ENCODE measurements around the gene IGF2R.
"Not testable (repeated sequence)": the region's sequence is repeated elsewhere in the genome, so short reads cannot be mapped to it uniquely, and the experiment has no call there.

Gene IGF2R

DNA sequence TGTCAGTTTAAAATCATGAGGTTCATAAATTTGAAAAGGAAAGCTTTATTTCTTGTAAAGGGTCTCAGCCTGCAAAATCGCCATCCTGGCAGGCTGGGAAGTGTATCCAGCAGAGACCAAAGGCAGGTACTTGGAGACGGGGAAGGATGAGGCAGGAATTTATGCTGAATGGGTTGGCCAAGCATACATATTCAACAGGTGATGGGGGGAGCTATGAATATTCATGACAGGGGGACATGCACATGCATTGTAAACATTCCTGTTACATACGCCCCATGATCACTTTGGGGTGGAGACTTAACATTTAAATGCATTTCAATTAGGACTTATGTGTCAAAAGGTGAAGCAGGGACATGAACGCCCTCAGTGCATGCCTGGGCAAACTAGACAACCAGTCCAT, 142.9 kb downstream of the IGF2R start:
- no peak for DNase-seq (ENCODE audit: low read depth, low spot score)
- no peak overlapping the region for H3K27ac ChIP-seq

DNA sequence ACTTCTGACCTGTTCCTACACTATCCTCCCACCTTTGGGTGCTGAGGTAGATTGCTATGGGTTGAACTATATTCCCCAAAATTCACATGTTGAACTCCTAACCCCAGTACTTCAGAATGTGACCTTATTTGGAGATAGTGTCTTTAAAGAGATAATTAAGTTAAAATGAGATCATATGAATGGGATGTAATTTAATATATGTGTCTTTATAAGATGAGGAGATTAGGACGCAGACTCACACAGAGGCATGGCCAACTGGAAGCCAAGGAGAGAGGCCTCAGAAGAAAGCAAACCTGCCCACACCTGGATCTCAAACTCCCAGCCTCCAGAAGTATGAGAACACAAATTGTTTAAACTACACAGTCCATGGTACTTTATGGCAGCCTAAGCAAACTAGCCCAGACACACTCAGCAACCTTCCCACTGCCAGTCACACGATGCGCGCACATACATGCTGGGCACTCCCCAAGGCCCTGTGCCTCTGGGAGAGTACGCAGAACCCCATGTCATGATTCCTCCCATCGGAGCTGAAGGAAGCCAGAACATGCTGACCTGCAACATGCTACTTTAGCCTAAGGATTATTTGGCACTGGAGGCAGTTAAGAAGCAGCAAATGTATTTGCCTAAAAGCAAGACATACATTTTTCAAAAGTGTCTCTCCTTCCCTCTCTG, 143.9 kb downstream of the IGF2R start:
- no peak overlapping the region for H3K27ac ChIP-seq
- no peak for DNase-seq (ENCODE audit: low read depth, low spot score)

DNA sequence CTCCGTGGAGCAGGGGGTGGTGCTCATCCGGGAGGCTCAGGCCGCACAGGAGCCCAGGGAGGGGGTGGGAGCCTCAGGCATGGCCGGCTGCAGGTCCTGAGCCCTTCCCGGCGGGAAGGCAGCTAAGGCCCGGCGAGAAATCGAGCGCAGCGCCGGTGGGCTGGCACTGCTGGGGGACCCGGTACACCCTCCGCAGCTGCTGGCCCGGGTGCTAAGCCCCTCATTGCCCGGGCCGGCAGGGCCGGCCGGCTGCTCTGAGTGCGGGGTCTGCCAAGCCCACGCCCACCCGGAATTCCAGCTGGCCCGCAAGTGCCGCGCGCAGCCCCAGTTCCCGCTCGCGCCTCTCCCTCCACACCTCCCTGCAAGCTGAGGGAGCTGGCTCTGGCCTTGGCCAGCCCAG, 145.7 kb downstream of the IGF2R start:
- not testable (repeated sequence) for DNase-seq (ENCODE audit: low read depth, low spot score); H3K27ac ChIP-seq

DNA sequence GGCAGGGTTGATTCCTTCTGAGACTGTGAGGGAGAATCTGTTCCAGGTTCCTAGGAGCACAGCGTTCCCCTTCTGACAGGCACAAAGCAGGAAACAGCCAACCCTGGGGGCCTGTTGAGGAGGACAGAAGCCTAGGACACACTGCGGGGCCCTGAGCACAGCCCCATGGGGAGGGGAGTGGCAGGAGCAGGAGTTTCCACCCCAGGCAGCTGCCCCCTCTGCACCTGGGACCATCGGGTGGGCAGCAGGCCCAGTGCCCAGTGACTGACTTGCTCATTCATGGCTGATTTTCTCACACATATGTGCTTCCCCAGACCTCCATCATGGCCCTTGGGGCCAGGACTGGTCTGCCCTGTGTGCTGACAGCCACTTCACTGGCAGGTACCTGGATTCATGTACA, 146.5 kb downstream of the IGF2R start:
- no peak for DNase-seq (ENCODE audit: low read depth, low spot score)
- H3K27ac ChIP-seq = no peak overlapping the region

DNA sequence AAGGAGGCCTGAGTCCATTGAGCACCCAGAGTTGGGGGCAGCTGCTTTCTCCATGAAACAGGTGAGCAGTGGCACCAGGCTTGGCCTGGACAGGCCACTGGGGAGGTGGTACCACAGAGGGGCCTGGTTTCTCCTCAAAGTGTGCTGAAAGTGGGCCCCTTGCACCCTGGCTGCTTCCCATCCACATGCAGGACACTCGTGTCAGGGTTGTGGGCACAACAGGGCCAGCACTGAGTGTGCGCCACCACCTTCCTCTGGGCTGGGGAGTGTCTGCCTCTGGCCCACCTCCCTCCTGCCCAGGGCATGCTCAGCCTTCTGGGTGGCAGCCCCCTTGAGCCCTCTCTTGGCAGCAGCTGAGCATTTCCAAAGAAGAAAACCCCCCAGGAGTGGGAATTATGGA, 147.5 kb downstream of the IGF2R start:
- H3K27ac ChIP-seq = no peak overlapping the region
- DNase-seq (ENCODE audit: low read depth, low spot score) = no peak

DNA sequence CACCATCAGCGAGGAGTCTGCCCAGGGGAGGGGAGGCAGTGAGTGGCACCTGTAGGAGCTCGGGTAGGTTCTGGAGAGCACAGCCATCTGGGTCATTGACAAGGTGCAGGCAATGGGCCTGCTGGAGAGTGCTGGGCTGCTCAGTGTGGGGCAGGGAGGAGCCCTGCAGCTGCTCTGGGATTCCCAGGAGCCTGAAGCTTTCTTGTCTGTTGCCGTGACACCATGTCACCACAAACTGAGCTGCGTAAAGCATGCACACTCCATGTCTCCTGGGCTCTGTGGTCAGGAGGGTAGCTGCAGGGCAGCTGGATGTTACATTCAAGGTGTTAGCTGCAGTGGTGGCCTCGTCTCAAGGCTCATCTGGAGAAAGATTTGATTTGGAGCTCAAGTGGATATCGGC, 148.3 kb downstream of the IGF2R start:
- H3K27ac ChIP-seq = no peak overlapping the region
- DNase-seq (ENCODE audit: low read depth, low spot score) = no peak

DNA sequence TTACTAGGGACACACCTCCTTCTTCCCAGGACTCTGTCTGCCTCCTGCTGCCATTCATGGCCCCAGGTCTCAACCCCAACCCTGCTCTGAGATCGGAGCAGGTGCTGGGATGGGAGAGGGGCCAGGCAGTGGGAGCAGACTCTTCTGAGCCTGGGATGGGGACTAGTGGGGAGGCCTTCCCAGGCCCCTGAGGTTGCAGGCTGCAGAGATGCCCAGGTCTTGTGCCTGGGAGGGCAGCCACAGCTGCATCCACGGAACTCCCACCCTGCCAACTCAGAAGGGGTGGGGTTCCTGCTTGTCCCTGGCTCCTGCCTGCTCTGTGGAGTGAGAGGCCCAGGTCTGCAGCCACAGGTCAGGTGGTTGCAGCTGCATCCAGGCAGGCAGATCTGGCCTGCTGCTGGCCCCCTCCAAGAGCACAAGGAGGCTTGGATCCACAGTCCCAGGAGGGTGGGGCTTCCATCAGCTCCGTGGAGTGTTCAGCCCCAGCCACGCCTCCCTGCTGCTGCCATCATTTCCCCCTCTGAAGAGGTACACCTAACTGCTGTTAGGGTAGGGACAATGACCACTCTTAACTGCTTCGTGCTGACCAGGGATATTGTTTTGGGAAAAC, 149.8 kb downstream of the IGF2R start:
- no peak for DNase-seq (ENCODE audit: low read depth, low spot score)
- H3K27ac ChIP-seq = no peak overlapping the region

DNA sequence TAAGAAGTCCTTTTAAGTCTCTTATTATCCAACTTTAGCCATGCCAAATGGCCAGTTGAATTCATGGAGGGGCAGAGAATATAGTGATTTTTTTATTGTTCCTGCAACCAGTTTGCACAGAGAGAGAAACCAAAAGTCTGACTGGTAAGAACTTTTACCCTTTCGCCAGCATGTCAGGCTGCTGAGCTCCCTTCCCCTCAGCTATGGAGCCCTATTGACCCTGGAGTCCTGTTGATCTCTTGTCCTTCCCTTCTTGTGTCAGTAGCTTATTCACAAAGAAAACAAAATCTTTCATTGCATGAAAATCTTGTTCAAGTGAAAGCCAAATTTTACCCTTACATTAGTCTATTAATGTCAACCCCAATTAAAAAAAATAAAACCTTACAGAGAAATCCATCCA, 151.2 kb downstream of the IGF2R start:
- DNase-seq (ENCODE audit: low read depth, low spot score) = no peak
- H3K27ac ChIP-seq = no peak overlapping the region

DNA sequence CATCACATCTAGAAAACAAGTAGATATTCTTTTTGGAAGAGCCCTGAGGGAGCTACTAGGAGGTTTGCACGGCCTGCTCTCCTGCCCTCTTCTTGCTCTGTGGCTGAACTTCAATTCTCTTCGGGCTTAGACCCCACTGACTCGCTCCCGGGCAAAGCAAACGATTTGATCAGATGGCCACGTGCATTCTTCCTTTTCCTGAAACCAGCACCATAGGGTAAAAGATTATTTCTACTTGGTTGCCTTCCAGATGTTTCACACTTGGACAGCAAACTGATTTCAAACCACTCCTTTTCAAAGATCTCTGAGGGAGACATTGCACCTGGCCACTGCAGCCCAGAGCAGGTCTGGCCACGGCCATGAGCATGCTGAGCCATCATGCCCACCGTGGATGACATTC, 152.7 kb downstream of the IGF2R start, which contains the start of gene SLC22A1:
Gene SLC22A1 (plus strand): TSS at position 258 of the 400 bp plus-strand sequence. CDS start 121 bp downstream, at position 379.
- no peak within 1 kb of the TSS for H3K27ac ChIP-seq
- DNase-seq (ENCODE audit: low read depth, low spot score) = no peak

DNA sequence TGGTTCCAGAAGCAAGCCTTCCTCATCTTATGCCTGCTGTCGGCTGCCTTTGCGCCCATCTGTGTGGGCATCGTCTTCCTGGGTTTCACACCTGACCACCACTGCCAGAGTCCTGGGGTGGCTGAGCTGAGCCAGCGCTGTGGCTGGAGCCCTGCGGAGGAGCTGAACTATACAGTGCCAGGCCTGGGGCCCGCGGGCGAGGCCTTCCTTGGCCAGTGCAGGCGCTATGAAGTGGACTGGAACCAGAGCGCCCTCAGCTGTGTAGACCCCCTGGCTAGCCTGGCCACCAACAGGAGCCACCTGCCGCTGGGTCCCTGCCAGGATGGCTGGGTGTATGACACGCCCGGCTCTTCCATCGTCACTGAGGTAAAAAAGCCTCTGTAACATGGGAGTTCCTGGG, 153.1 kb downstream of the IGF2R start:
- no peak overlapping the region for H3K27ac ChIP-seq
- no peak for DNase-seq (ENCODE audit: low read depth, low spot score)

DNA sequence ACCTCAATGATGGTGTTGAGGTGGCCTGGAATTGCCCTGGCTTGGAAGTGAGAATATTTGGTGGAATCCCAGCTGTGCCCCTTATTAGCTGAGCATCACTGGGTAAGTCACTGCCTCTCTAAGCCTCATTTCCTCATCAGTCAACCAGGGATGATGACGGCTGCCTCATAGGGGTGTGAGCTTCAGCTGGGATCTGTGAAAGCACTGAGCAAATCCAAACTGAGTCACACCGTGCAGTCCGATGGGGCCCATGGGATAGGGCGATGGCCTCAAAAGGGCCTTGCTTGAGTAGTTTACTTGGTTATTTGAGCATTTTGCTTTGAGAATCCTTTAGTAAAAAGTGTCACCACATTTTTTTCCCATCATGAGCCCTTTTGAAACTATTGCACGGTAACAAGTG, 153.9 kb downstream of the IGF2R start:
- no peak for DNase-seq (ENCODE audit: low read depth, low spot score)
- no peak overlapping the region for H3K27ac ChIP-seq

DNA sequence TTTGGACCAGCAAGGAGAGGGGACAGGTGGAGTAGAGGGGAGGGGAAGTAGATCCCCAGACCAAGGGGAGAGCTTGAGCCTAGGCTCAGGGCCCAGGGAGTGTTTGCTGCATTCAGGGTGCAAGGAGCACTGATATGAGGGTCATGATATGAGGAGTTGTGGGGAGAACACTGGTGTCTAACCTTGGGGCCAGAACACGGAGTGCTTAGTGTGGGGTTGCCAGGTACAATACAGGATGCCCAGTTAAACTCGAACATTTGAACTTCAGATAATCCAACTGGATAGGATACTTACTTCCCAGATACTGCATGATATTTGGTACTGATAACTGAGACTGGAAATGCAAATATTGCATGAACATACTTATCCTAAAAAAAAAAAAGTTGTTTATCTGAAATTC, 155.1 kb downstream of the IGF2R start:
- DNase-seq (ENCODE audit: low read depth, low spot score) = no peak
- no peak overlapping the region for H3K27ac ChIP-seq

DNA sequence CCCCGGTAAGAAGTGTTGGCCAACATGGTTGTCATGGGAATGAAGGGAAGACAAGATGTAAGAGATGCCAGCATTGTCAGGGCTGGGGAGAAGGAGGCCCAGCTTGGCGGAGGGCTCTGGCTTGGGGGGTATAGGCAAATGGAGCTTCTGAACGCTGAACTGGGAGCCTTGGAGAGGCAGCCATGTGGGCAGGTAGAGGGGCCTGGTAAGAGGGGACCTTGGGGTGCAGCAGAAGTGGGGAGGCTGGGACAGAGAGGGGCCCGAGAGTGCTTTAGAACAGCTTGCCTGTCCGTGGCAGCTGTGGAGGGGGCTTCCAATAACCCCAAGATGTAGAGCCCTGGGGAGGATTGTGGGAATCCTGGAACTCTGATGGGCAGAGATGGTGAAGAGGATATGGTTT, 155.7 kb downstream of the IGF2R start:
- no peak overlapping the region for H3K27ac ChIP-seq
- no peak for DNase-seq (ENCODE audit: low read depth, low spot score)

DNA sequence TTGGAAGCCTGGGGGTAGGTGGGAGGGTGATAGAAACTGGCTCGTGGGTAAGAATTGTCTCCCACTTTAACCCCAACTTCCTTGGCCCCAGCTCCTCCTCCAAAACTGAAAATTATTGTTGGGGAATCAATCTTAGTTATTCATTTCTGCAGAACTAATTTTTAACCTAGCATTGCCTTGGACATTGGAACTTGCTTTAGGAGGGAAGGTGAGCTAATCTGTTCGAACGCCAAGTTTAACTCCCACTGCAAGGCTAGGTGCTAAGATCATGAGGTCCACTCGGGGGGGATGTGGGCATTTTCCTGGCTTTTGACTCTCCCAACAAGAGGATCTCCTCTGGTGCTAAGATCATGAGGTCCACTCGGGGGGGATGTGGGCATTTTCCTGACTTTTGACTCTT, 156.2 kb downstream of the IGF2R start:
- DNase-seq (ENCODE audit: low read depth, low spot score); H3K27ac ChIP-seq: not testable (repeated sequence)

DNA sequence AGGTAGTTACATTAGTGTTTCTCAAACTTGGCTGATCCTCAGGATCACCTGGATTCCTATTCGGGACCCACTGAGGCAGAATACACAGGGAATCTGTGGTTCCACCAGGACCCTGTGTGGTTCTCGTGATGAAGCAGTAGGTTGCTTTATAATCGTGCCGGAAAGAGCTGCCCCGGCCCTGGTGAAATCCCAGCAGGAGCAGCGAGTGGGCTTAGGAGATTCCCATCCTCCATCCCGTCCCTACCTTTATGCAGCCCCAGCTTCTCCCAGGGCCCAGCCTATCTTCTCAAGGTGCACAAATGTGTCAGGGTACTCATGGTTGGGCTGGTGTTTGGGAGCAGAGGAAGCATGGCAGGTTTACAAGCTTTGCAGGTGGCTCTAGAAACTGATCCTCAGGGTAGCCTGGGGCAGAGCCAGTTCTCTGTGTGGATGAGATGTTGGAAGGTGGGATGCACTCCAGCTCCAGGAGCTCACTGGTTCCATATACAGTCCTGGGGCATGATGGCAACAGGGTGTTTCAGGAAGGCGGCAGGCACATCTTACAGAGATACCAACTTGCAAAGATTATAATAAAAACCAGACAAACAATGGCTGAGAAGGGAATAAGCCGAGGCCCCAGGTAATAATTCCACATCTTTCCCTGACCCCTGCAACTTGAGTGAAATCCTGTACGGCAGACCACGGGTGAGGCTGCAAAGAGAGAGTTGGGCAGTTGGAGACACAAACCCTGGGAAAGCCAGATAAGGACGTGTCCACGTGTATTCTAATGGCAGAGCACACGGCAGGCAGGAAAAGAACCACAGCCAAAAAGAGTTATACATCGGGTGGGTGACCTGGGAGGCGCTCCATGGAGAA, 158.6 kb downstream of the IGF2R start:
- no peak for DNase-seq (ENCODE audit: low read depth, low spot score)

DNA sequence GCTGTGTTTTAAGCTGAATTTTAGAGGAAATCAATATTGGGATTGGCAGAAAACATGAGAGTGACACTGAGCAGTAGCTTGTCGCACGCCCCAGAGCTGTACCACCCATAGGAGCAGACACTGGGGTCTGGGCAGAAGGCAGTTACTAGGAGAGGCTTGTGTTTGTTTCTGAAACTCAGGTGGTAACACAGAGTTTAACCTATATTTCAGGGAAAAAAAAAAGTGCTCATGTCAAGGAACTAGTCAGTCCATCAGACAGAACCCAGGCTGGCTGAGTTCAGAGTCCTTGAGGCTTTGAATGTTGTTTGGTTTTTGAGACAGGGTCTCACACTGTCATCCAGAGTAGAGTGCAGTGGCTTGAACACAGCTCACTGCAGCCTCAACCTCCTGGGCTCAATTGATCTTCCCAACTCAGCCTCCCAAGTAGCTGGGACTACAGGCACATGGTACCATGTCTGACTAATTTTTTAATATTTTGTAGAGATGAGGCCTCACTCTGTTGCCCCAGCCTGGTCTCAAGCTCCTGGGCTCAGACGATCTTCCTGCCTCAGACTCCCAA, 159.3 kb downstream of the IGF2R start:
- H3K27ac ChIP-seq = no peak overlapping the region
- DNase-seq (ENCODE audit: low read depth, low spot score) = no peak

More for the DNA sequence above, 158.6 kb downstream of the IGF2R start:
- H3K27ac ChIP-seq = no peak overlapping the region

DNA sequence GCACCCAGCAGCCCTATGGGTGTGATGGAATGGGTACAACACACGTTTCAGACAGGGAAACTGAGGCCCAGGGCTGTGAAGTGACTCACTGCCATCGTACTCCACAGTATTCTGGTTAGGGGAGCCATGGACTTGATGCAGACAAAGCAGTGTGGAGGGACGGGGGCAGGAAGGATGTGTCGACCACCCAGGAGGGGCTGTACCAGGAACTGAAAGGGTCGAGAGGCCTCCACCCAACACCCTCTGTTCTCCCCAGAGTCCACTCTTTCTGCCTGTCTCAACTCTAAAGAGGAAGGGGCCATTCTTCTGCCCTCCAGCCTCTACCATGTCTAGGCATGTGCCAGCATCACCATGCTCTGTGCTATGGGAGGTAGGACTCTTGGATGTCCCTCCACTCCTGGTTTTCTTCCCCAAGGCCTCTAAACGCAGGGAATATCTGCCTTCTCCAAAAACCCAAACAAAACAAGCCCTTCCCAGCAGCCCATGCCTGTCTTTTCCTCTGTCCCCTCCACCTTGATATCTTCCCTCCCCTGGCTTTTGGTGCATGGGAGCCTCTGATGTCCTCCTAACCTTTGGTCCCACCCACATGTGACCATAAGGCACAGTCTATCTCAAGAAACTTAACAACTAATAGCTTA, 160.1 kb downstream of the IGF2R start:
- DNase-seq (ENCODE audit: low read depth, low spot score) = no peak
- H3K27ac ChIP-seq = no peak overlapping the region

DNA sequence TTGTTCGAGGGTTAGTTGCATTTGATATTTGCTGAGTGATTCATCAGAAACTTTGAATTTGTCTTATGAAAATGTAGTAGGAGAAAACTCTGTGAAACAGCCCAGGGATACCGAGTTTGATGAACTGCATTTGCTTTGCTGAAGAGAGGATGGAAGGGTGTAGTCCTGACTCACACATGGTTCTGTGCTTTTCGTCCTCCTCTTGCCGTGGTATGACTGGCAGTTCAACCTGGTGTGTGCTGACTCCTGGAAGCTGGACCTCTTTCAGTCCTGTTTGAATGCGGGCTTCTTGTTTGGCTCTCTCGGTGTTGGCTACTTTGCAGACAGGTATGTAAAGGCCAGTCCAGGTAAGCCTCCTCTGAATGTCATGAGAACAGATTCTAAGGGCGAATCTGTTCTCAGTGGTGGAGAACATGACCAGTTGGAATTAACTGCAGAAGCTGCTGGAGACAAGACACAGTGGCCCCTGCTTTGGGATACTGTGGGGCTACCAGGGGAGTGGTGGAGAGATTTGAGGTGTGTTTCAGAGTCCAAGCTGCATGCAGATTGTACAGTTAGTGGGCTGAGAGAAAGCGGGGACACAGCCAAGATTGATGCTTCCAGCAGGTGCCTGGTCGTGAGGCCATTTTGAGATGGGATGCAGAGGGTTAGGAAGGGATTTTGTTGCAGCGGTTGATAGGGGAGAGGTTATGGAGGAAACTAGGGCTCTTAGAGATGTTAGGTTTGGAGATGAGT, 161.2 kb downstream of the IGF2R start:
- H3K27ac ChIP-seq = no peak overlapping the region
- DNase-seq (ENCODE audit: low read depth, low spot score) = no peak

DNA sequence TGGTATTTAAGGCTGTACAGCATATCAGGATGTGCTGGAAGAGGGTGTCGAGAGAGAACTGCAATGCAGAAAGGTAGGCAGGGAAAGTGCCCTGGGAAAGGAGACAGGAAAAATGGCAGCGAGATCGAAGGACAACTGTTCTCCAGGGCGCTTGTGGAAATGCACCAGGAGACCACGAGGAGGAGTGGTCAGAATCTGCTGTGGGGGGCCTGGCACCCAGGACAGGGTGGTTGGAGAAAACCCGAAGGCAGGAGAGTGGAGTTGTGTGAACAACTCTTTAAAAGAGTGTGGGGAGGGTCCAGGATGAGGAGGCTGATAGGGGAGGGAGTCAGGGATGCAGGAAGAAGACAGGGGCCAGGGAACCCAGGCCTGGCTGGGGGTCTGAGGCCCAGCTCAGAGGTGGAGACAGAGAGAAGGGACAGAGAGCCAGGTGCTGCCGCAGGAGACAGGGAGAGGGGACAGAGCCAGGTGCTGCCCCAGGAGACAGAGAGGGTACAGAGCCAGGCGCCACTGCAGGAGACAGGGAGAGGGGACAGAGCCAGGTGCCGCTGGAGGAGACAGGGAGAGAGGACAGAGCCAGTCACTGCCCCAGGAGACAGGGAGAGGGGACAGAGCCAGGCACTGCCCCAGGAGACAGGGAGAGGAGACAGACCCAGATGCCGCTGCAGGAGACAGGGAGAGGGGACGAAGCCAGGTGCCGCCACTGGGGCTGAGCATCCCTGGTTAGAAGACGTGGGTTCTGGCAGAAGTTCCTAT, 162.0 kb downstream of the IGF2R start:
- H3K27ac ChIP-seq = no peak overlapping the region
- no peak for DNase-seq (ENCODE audit: low read depth, low spot score)
